Lower leg skin (tissue), 3 donors: ENCODE measurements around the gene LMO3.

Experiments used
- POLR2A ChIP-seq, 2 donors: fragments of 450-650 bp; IDR thresholded peaks; one replicate each; pipeline ENCODE4 v1.6.1; 2016 to 2017; ENCODE audit warnings: antibody characterized with exemption in 2 of 2, mild to moderate bottlenecking in 1 of 2, moderate library complexity in 1 of 2
- TF ChIP-seq, protein P1 (sequence below), 3 donors: fragments of 450-650 bp; IDR thresholded peaks; one replicate each; pipeline ENCODE4 v1.5.1; 2016; ENCODE audit warnings: antibody characterized with exemption in 3 of 3, mild to moderate bottlenecking in 3 of 3, moderate library complexity in 2 of 3

DNA sequence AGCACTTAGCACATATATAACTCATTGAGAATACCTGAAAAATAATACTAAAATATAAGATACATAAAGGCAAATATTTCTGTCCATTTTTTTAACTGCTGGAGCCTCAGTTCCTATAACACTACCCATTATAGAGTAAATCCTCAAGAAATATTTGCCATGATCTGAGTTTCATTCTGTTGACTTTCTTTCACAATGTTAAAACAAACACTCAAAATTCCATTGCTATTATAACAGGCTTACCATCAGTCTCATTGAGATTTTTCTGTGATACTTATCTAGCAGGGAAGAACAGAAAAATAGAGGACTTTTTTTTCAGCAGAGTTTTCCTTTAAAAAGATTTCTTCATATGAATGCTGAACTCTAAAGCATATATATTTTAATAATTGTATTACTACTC is 24.5 kb downstream of the LMO3 start:
- TF ChIP-seq, protein P1, sequence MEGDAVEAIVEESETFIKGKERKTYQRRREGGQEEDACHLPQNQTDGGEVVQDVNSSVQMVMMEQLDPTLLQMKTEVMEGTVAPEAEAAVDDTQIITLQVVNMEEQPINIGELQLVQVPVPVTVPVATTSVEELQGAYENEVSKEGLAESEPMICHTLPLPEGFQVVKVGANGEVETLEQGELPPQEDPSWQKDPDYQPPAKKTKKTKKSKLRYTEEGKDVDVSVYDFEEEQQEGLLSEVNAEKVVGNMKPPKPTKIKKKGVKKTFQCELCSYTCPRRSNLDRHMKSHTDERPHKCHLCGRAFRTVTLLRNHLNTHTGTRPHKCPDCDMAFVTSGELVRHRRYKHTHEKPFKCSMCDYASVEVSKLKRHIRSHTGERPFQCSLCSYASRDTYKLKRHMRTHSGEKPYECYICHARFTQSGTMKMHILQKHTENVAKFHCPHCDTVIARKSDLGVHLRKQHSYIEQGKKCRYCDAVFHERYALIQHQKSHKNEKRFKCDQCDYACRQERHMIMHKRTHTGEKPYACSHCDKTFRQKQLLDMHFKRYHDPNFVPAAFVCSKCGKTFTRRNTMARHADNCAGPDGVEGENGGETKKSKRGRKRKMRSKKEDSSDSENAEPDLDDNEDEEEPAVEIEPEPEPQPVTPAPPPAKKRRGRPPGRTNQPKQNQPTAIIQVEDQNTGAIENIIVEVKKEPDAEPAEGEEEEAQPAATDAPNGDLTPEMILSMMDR (IDR thresholded peaks at IDR 0.05), result no peak
- no peak for TF ChIP-seq POLR2A (IDR thresholded peaks at IDR 0.05)
